K562 (cell line): Measurements from ENCODE around the gene DBP. TPM values are rescaled to one million over a fixed set of nuclear protein-coding genes. Genes with fewer than 3 reads are reported as not detected.

Experiments
- ELF4 ChIP-seq: fragments of 450-650 bp; formaldehyde crosslinking; IDR thresholded peaks from 2 replicates; pipeline ENCODE4 v1.4.0; 2022; ENCODE audit warnings: missing genetic modification characterization
- EP300 ChIP-seq: IDR thresholded peaks from 2 replicates; pipeline ENCODE4 v1.6.1; 2012; ENCODE audit warnings: low read length, improper control_type of control experiment
- ETV1 ChIP-seq: fragments of 450-650 bp; conservative IDR thresholded peaks from 2 replicates; pipeline ENCODE4 v1.6.1; 2016; ENCODE audit warnings: missing genetic modification characterization, control low read depth, low read depth, missing compliant biosample characterization
- FOXP4 ChIP-seq: sonication (generic); formaldehyde crosslinking; IDR thresholded peaks from 2 replicates; pipeline ENCODE4 v1.8.0; 2022; ENCODE audit warnings: mild to moderate bottlenecking, missing genetic modification reagents, borderline replicate concordance
- HDAC1 ChIP-seq, 2 experiments: fragments of 450-650 bp; IDR thresholded peaks; 2 replicates each; pipeline ENCODE4 v1.6.1; 2016 to 2017; ENCODE audit warnings: inconsistent platforms in 1 of 2, mild to moderate bottlenecking in 1 of 2, moderate library complexity in 1 of 2
- MIER1 ChIP-seq: fragments of 450-650 bp; IDR thresholded peaks from 2 replicates; pipeline ENCODE4 v1.6.1; 2016; ENCODE audit warnings: antibody characterized with exemption, mild to moderate bottlenecking, low read depth
- PBX2 ChIP-seq, 2 experiments: IDR thresholded peaks in 1 of 2; conservative IDR thresholded peaks in 1 of 2; 2 replicates each; pipeline ENCODE4 v1.6.1; 2016; ENCODE audit warnings: low read depth in 2 of 2, mild to moderate bottlenecking in 1 of 2, missing compliant biosample characterization in 1 of 2, missing genetic modification characterization in 1 of 2, moderate library complexity in 1 of 2
- PYGO2 ChIP-seq: fragments of 450-650 bp; IDR thresholded peaks from 2 replicates; pipeline ENCODE4 v1.6.1; 2016; ENCODE audit warnings: mild to moderate bottlenecking, missing genetic modification characterization, moderate library complexity, missing compliant biosample characterization
- SRSF9 ChIP-seq: fragments of 200-400 bp; formaldehyde crosslinking; IDR thresholded peaks from 2 replicates; pipeline ENCODE4 v1.6.1; 2017; ENCODE audit warnings: low read depth, low read length, borderline replicate concordance
- TAF1 ChIP-seq: IDR thresholded peaks from 2 replicates; pipeline ENCODE4 v1.6.1; 2011; ENCODE audit warnings: mild to moderate bottlenecking, low read length, moderate library complexity; ENCODE audit not compliant: insufficient read depth, control insufficient read depth, severe bottlenecking; ENCODE audit errors: extremely low read depth
- TARDBP ChIP-seq: fragments of 450-650 bp; IDR thresholded peaks from 2 replicates; pipeline ENCODE4 v1.6.1; 2016
- TCF3 ChIP-seq: sonication (generic); formaldehyde crosslinking; IDR thresholded peaks from 2 replicates; pipeline ENCODE4 v1.4.0; 2020; ENCODE audit warnings: mild to moderate bottlenecking, missing genetic modification reagents
- THRB ChIP-seq: fragments of 450-650 bp; formaldehyde crosslinking; conservative IDR thresholded peaks from 2 replicates; pipeline ENCODE4 v1.4.0; 2022; ENCODE audit warnings: mild to moderate bottlenecking, missing genetic modification characterization
- ZNF41 ChIP-seq: fragments of 250-450 bp; sonication (Bioruptor Pico); conservative IDR thresholded peaks from 2 replicates; pipeline ENCODE4 v1.4.0; 2020; ENCODE audit warnings: mild to moderate bottlenecking
- ZNF589 ChIP-seq: fragments of 200-800 bp; sonication (Bioruptor generic); IDR thresholded peaks from 2 replicates; pipeline ENCODE4 v1.6.1; 2016; ENCODE audit warnings: low read depth, missing genetic modification characterization, missing compliant biosample characterization
- ZNF609 ChIP-seq: sonication (generic); formaldehyde crosslinking; IDR thresholded peaks from 2 replicates; pipeline ENCODE4 v1.8.1; 2023; ENCODE audit warnings: missing genetic modification reagents, mild to moderate bottlenecking, borderline replicate concordance
- polyA plus RNA-seq, 8 experiments: library from polyadenylated mRNA; depleted of rRNA in 4 of 8; stranded (reverse) in 5 of 8; unstranded in 3 of 8; fragments of >200 nt; fragmentation: Nextera tagmentation in 2 of 8; fragmentation: Illumina TruSeq in 1 of 8; extraction: Ambion mirVana in 2 of 8; extraction: Trizol in 1 of 8; gene quantifications; 2 replicates each; pipeline versions ENCODE4 v1.2.1 to v1.2.3, GENCODE V29; 2011 to 2014; ENCODE audit warnings: inconsistent platforms in 1 of 8, missing spikeins in 1 of 8
- total RNA-seq, 7 experiments: library from RNA; depleted of rRNA in 6 of 7; stranded (reverse); fragments of >200 nt in 6 of 7; fragmentation: Illumina TruSeq in 2 of 7; extraction: Trizol in 2 of 7; gene quantifications; 2 replicates each; pipeline versions ENCODE4 v1.2.1 to v1.2.3, GENCODE V29; 2011 to 2021; ENCODE audit warnings: low replicate concordance in 1 of 7

Gene DBP
- total and polyA plus RNA-seq, 9 of the 15 experiments (the other 6 are each of a cell fraction or from before 2014, with no cell fraction given) = 0.25 to 5.5 (median 1.8) TPM

- TF ChIP-seq THRB (CRISPR knock-in tag) = 0 out of 2 replicates have a peak, but pooled peaks have one; percentile 48
- 0 out of 2 replicates have a peak, but pooled peaks have one; percentile 4 for TF ChIP-seq ZNF609 (CRISPR knock-in tag)
- 0 out of 2 replicates have a peak, but pooled peaks have one; percentile 54 for TF ChIP-seq FOXP4 (CRISPR knock-in tag)
- TF ChIP-seq PBX2 (CRISPR knock-in tag; IDR thresholded peaks at IDR 0.05; ENCODE audit: low read depth) = no peak
- TF ChIP-seq PBX2 (tag; conservative IDR thresholded peaks at IDR 0.05; ENCODE audit: low read depth) = 0 out of 2 replicates have a peak, but pooled peaks have one; percentile 11
- no peak for TF ChIP-seq PYGO2
- peak; percentile 17; the same call in 1 of the 2 replicates for TF ChIP-seq EP300
- 0 out of 2 replicates have a peak, but pooled peaks have one; percentile 45 for TF ChIP-seq MIER1
- TF ChIP-seq TCF3 = no peak
- TF ChIP-seq HDAC1 (IDR thresholded peaks at IDR 0.05) = peak in 1 of 2 experiments; percentile 65; a peak in 2 of 4 replicates
- no peak for TF ChIP-seq TARDBP
- TF ChIP-seq ZNF589 (CRISPR knock-in tag) = 0 out of 2 replicates have a peak, but pooled peaks have one; percentile 66
- TF ChIP-seq ELF4 (CRISPR knock-in tag) = 0 out of 2 replicates have a peak, but pooled peaks have one; percentile 25
- TF ChIP-seq ZNF41 = no peak
- no peak for TF ChIP-seq SRSF9
- peak; percentile 29 for TF ChIP-seq TAF1
- TF ChIP-seq ETV1 (tag) = no peak
Measured at GRCh38 chr19:48623556-48624066, 13.6 kb downstream of the DBP start (continued).
